ENCODE measurements around the gene PRTG.

GRCh38 chr15:55574096-55574495 is 168.9 kb downstream of the PRTG start:
- TF ChIP-seq CTCF (IDR thresholded peaks at IDR 0.05) (no peak), EP300 (IDR thresholded peaks at IDR 0.05) (no peak)
